ENCODE results near the gene UNC5CL. TPM values are rescaled to one million over a fixed set of nuclear protein-coding genes. Genes with fewer than 3 reads are reported as not detected.

Gene UNC5CL
- total RNA-seq, 1 donor from 2014 or later, result 0.51 TPM

DNA sequence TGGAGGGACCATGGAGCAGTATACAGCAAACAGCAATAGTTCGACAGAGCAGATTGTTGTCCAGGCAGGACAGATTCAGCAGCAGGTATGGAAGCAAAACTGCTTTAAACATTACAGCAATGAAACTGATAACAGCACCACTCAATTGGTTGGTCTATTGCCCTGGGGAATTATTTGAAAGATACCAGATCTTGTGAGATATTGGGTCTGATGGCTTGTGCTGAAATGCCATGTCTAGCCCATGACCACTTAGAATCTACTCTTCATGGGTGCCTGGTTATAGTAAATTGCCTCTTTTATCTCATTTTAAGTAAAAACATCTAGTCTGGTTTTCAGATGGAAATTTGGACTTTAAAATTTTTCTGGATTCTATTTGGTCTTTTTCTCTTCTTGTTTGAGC lies 40.1 kb upstream of the UNC5CL start:
- H3K4me3 Mint-ChIP-seq (ENCODE audit: unreplicated experiment), result no peak overlapping the region
- no peak for DNase-seq (ENCODE audit: extremely low spot score, unreplicated experiment)
- H3K9me3 Mint-ChIP-seq (ENCODE audit: unreplicated experiment), result no peaks in the 10 kb centered on the region
- TF ChIP-seq, protein P1, sequence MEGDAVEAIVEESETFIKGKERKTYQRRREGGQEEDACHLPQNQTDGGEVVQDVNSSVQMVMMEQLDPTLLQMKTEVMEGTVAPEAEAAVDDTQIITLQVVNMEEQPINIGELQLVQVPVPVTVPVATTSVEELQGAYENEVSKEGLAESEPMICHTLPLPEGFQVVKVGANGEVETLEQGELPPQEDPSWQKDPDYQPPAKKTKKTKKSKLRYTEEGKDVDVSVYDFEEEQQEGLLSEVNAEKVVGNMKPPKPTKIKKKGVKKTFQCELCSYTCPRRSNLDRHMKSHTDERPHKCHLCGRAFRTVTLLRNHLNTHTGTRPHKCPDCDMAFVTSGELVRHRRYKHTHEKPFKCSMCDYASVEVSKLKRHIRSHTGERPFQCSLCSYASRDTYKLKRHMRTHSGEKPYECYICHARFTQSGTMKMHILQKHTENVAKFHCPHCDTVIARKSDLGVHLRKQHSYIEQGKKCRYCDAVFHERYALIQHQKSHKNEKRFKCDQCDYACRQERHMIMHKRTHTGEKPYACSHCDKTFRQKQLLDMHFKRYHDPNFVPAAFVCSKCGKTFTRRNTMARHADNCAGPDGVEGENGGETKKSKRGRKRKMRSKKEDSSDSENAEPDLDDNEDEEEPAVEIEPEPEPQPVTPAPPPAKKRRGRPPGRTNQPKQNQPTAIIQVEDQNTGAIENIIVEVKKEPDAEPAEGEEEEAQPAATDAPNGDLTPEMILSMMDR (IDR thresholded peaks at IDR 0.05), result no peak
- peaks cover 19% of the 10 kb centered on the region for H3K4me1 Mint-ChIP-seq (ENCODE audit: unreplicated experiment)
- peaks cover 35% of the 10 kb centered on the region for H3K36me3 Mint-ChIP-seq (ENCODE audit: unreplicated experiment)
- no peak overlapping the region for H3K27ac Mint-ChIP-seq (ENCODE audit: unreplicated experiment)
- H3K27me3 Mint-ChIP-seq (ENCODE audit: unreplicated experiment), result no peaks in the 10 kb centered on the region

DNA sequence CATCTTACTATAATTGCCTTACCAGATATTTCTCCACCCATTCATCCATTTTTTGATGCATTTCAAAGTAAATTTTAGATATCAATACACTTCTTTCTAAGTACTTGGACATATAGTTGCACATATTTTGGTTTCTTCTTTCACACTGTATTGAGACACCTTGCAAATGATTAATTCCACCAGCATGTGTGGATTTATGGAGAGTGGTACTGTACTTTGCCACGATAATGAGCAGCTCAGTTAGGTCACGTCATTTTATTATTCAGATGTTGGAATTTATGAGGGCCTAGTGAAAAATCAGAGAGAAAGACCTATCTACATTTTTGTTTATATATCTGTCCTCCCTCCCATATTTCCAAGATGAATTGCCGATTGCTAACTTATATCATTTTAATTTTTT lies 39.1 kb upstream of the UNC5CL start:
- Mint-ChIP-seq H3K27ac (ENCODE audit: unreplicated experiment) (no peak overlapping the region), H3K27me3 (ENCODE audit: unreplicated experiment) (no peaks in the 10 kb centered on the region), H3K9me3 (ENCODE audit: unreplicated experiment) (no peaks in the 10 kb centered on the region), H3K36me3 (ENCODE audit: unreplicated experiment) (peaks cover 29% of the 10 kb centered on the region), H3K4me1 (ENCODE audit: unreplicated experiment) (peaks cover 21% of the 10 kb centered on the region), H3K4me3 (ENCODE audit: unreplicated experiment) (no peak overlapping the region)
- TF ChIP-seq, protein P1 (IDR thresholded peaks at IDR 0.05), result no peak
- no peak for DNase-seq (ENCODE audit: extremely low spot score, unreplicated experiment)

DNA sequence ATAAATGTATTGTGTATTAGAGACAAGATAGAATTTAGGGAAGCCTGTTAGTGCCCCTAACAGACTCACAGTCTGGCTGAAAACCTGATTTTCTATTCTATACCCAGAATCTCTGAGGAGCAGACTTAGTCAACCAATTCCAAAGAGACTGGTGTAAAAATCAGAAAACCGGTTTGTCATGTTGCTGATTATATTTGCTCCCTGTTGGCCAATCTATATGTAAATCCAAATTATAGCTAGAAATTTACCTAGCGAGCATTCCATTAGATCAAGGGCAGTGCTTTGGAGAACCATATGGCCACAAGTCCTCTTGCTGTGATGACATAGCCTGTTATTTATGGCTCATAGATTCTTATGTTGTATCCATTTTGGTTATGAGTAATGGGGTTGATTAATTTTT lies 38.5 kb upstream of the UNC5CL start:
- no peak for DNase-seq (ENCODE audit: extremely low spot score, unreplicated experiment)
- TF ChIP-seq, protein P1 (IDR thresholded peaks at IDR 0.05), result no peak
- Mint-ChIP-seq H3K9me3 (ENCODE audit: unreplicated experiment) (no peaks in the 10 kb centered on the region), H3K27ac (ENCODE audit: unreplicated experiment) (no peak overlapping the region), H3K4me1 (ENCODE audit: unreplicated experiment) (peaks cover 21% of the 10 kb centered on the region), H3K27me3 (ENCODE audit: unreplicated experiment) (no peaks in the 10 kb centered on the region), H3K36me3 (ENCODE audit: unreplicated experiment) (peaks cover 26% of the 10 kb centered on the region), H3K4me3 (ENCODE audit: unreplicated experiment) (no peak overlapping the region)

DNA sequence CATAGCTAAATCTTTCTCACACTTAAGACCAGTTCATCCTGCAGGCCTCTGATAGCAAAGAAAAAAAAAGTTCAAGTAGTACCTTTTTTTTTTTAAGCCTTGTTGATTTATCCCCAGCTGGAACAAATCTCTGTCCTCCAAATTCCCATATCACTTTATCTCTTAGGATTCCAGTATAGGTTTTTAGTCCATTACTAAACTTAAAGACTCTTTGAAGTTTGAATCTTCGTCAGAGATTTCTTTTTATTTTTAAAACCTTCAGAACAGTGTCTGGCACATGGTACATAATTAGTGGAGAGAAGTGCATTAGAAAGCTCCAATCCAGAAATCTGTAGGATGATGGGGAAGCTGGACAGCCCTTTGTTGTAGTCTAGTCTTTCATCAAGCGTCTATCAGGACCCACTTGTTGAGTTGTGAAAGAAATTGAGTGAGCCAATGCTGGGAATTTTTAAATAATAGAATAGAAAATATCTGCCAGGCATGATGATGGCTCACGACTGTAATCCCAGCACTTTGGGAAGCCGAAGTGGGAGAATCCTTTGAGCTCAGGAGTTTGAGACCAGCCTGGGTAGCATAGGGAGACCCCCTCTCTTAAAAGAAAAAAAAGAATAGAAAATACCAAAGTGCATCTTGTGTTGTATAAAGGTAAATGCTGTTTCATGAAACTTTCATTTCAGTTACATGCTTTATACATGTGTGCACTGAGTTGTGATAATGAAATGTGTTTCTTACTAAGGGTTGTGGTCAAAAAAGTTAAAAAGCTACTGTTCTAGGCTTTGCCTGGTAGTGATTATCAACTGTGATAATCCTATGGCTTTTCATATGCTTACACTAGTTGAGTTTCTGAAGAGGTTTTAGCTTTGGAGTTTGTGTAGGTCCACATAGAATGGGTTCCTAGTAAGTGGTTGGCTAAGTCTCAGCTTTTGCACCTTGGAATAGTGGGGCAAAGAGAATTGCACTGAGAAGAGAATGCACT lies 36.9 kb upstream of the UNC5CL start:
- H3K9me3 Mint-ChIP-seq (ENCODE audit: unreplicated experiment), result no peaks in the 10 kb centered on the region
- TF ChIP-seq, protein P1 (IDR thresholded peaks at IDR 0.05), result no peak
- no peaks in the 10 kb centered on the region for H3K27me3 Mint-ChIP-seq (ENCODE audit: unreplicated experiment)
- DNase-seq (ENCODE audit: extremely low spot score, unreplicated experiment), result no peak
- peaks cover 16% of the 10 kb centered on the region for H3K36me3 Mint-ChIP-seq (ENCODE audit: unreplicated experiment)
- H3K27ac Mint-ChIP-seq (ENCODE audit: unreplicated experiment), result peak overlapping the region; percentile 9
- H3K4me3 Mint-ChIP-seq (ENCODE audit: unreplicated experiment), result no peak overlapping the region
- H3K4me1 Mint-ChIP-seq (ENCODE audit: unreplicated experiment), result peaks cover 26% of the 10 kb centered on the region

DNA sequence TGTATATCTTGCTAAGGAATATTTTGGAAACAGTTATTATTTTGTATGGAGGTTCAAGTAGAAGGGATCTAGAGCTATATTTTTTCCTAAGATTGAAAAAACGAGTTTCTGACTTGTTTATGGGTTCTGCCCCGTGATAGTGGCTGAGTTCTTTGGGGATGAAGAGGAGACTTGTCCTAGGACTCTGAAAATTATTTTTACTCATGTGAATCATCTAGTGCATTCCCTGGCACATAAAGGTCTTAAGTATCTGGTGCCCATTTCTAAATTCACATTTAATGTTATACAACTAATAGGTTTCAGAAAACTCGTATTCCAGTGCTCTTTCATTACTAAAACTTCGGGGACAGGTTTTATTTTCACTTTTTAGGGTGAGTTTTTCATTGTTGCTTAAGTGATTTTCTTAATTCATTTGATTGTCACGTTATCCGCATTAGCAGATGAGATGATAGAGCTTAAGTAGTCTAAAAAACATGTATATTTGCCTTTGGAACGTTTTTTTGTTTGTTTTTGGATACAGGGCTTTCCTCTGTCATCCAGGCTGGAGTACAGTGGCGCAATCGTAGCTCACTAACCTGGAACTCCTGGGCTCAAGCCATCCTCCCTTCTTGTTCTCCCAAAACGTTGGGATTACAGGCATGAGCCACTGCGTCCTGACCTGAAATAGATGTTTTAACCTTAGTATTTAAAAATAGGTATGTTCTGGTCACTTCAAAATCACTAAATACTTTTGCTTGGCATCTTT lies 35.8 kb upstream of the UNC5CL start:
- Mint-ChIP-seq H3K27me3 (ENCODE audit: unreplicated experiment) (no peaks in the 10 kb centered on the region), H3K9me3 (ENCODE audit: unreplicated experiment) (no peaks in the 10 kb centered on the region), H3K4me1 (ENCODE audit: unreplicated experiment) (peaks cover 31% of the 10 kb centered on the region), H3K36me3 (ENCODE audit: unreplicated experiment) (peaks cover 7% of the 10 kb centered on the region), H3K27ac (ENCODE audit: unreplicated experiment) (peak overlapping the region; percentile 91), H3K4me3 (ENCODE audit: unreplicated experiment) (peak overlapping the region; percentile 94)
- no peak for DNase-seq (ENCODE audit: extremely low spot score, unreplicated experiment)
- TF ChIP-seq, protein P1 (IDR thresholded peaks at IDR 0.05), result no peak

All from osteocyte (in vitro differentiated cells).